IMR-90 (cell line): Measurements from ENCODE around the gene OTUD5. TPM values are rescaled to one million over a fixed set of nuclear protein-coding genes. Genes with fewer than 3 reads are reported as not detected.

Source experiments
- ATAC-seq: fragments of 200-7000 bp; cut with Tn5 transposase; 2 replicates; pipeline ENCODE4 v1.9.1; 2020; ENCODE audit warnings: low read depth, mild to moderate bottlenecking, moderate library complexity
- BruUV-seq: library from RNA; stranded (reverse); fragments of 400-500 nt; replicated peaks from 2 replicates; lab custom pipeline; 2021; lab: Mats Ljungman, UMichigan
- CTCF ChIA-PET: fragments of 300-600 bp; formaldehyde crosslinking; extraction: SDS; loops from one replicate; lab custom pipeline; 2021; ENCODE audit warnings: antibody characterized with exemption; lab: Yijun Ruan, JAX
- POLR2A ChIA-PET: fragments of 300-600 bp; sonication (Branson Sonifier 250); formaldehyde crosslinking; loops from one replicate; lab custom pipeline; 2022; ENCODE audit warnings: antibody characterized with exemption; ENCODE audit not compliant: unreplicated experiment; lab: Charles Lee
- DNase-seq: peaks from one replicate; pipeline ENCODE4 v3.0.0; 2013
- H2AFZ ChIP-seq: replicated peaks from 2 replicates; pipeline ENCODE3; 2013; ENCODE audit warnings: low read length, mild to moderate bottlenecking; ENCODE audit not compliant: poor library complexity
- H2AK5ac ChIP-seq: 2 replicates; pipeline ENCODE4 v1.6.1; 2013; ENCODE audit warnings: low read depth, low read length, inconsistent platforms
- H2AK9ac ChIP-seq: replicated peaks from 2 replicates; pipeline ENCODE3; 2013; ENCODE audit warnings: mild to moderate bottlenecking, low read depth, low read length, moderate library complexity; ENCODE audit not compliant: poor library complexity
- H2BK120ac ChIP-seq: 2 replicates; pipeline ENCODE4 v1.6.1; 2013; ENCODE audit warnings: low read depth, low read length, inconsistent platforms
- H2BK15ac ChIP-seq: 3 replicates; pipeline ENCODE4 v1.6.1; 2013; ENCODE audit warnings: low read depth, low read length, inconsistent platforms
- H2BK20ac ChIP-seq: 2 replicates; pipeline ENCODE4 v1.6.1; 2013; ENCODE audit warnings: low read depth, mild to moderate bottlenecking, inconsistent platforms, low read length, moderate library complexity
- H2BK5ac ChIP-seq: 2 replicates; pipeline ENCODE4 v1.6.1; 2013; ENCODE audit warnings: mild to moderate bottlenecking, low read depth, low read length, inconsistent platforms; ENCODE audit not compliant: poor library complexity, severe bottlenecking
- H3K14ac ChIP-seq: replicated peaks from 2 replicates; pipeline ENCODE4 v1.6.1; 2013; ENCODE audit warnings: low read depth, low read length, inconsistent platforms
- H3K18ac ChIP-seq: 2 replicates; pipeline ENCODE4 v1.6.1; 2013; ENCODE audit warnings: low read depth, low read length, control low read depth
- H3K23ac ChIP-seq: 2 replicates; pipeline ENCODE4 v1.6.1; 2013; ENCODE audit warnings: low read depth, low read length, inconsistent platforms
- H3K27ac ChIP-seq: 2 replicates; pipeline ENCODE4 v1.5.1; 2013; ENCODE audit warnings: mild to moderate bottlenecking, control low read depth, low read length; ENCODE audit not compliant: insufficient read depth
- H3K27me3 ChIP-seq: 2 replicates; pipeline ENCODE4 v1.6.1; 2013; ENCODE audit warnings: low read length; ENCODE audit not compliant: control insufficient read depth, insufficient read depth
- H3K36me3 ChIP-seq: 2 replicates; pipeline ENCODE4 v1.6.1; 2013; ENCODE audit warnings: low read length, mixed read lengths; ENCODE audit not compliant: control insufficient read depth, insufficient read depth
- H3K4ac ChIP-seq: 2 replicates; pipeline ENCODE4 v1.6.1; 2013; ENCODE audit warnings: low read depth, low read length, inconsistent platforms
- H3K4me1 ChIP-seq: 2 replicates; pipeline ENCODE4 v1.6.1; 2013; ENCODE audit warnings: low read length, mixed read lengths; ENCODE audit not compliant: control insufficient read depth, insufficient read depth
- H3K4me2 ChIP-seq: 2 replicates; pipeline ENCODE4 v1.6.1; 2013; ENCODE audit warnings: low read depth, mild to moderate bottlenecking, control low read depth, low read length, moderate library complexity
- H3K4me3 ChIP-seq: 2 replicates; pipeline ENCODE4 v1.5.1; 2013; ENCODE audit warnings: low read depth, mild to moderate bottlenecking, control low read depth, low read length, moderate library complexity; ENCODE audit not compliant: insufficient read depth
- H3K56ac ChIP-seq: 2 replicates; pipeline ENCODE4 v1.6.1; 2013; ENCODE audit warnings: low read length, inconsistent platforms; ENCODE audit not compliant: insufficient read depth; ENCODE audit errors: extremely low read depth
- H3K79me1 ChIP-seq, 2 experiments: 2 replicates each; pipeline ENCODE4 v1.6.1; 2013; ENCODE audit warnings: low read length in 2 of 2, inconsistent platforms in 1 of 2, low read depth in 1 of 2
- H3K9ac ChIP-seq: 2 replicates; pipeline ENCODE4 v1.6.1; 2013; ENCODE audit warnings: low read depth, low read length, control low read depth
- H3K9me1 ChIP-seq: 2 replicates; pipeline ENCODE4 v1.6.1; 2013; ENCODE audit warnings: low read length, inconsistent platforms; ENCODE audit not compliant: insufficient read depth
- H3K9me3 ChIP-seq: 2 replicates; pipeline ENCODE4 v1.6.1; 2013; ENCODE audit warnings: low read length; ENCODE audit not compliant: control insufficient read depth, insufficient read depth
- H4K20me1 ChIP-seq: 2 replicates; pipeline ENCODE4 v1.6.1; 2013; ENCODE audit warnings: low read length, inconsistent platforms; ENCODE audit not compliant: insufficient read depth
- H4K5ac ChIP-seq: 2 replicates; pipeline ENCODE4 v1.6.1; 2013; ENCODE audit warnings: mild to moderate bottlenecking, low read depth, low read length, control low read depth
- H4K8ac ChIP-seq, 2 experiments: 2 replicates each; pipeline ENCODE4 v1.6.1; 2013; ENCODE audit warnings: low read depth in 2 of 2, low read length in 2 of 2, control low read depth in 1 of 2, inconsistent platforms in 1 of 2
- H4K91ac ChIP-seq: 2 replicates; pipeline ENCODE4 v1.6.1; 2013; ENCODE audit warnings: low read depth, low read length, inconsistent platforms; ENCODE audit not compliant: insufficient read depth
- BHLHE40 ChIP-seq: fragments of 150-350 bp; IDR thresholded peaks from 2 replicates; pipeline ENCODE4 v1.6.1; 2016; ENCODE audit warnings: mild to moderate bottlenecking, low read depth, low read length
- CEBPB ChIP-seq: IDR thresholded peaks from 2 replicates; pipeline ENCODE4 v1.6.1; 2012; ENCODE audit warnings: low read depth, low read length, improper control_type of control experiment
- CHD1 ChIP-seq: IDR thresholded peaks from 2 replicates; pipeline ENCODE4 v1.6.1; 2012; ENCODE audit warnings: low read depth, low read length, improper control_type of control experiment
- CTCF ChIP-seq: conservative IDR thresholded peaks from 2 replicates; pipeline ENCODE4 v1.5.1; 2012; ENCODE audit warnings: mild to moderate bottlenecking, low read depth, low read length, improper control_type of control experiment
- ELK1 ChIP-seq: fragments of 150-350 bp; IDR thresholded peaks from 2 replicates; pipeline ENCODE4 v1.6.1; 2016; ENCODE audit warnings: low read depth, mild to moderate bottlenecking, low read length, moderate library complexity, borderline replicate concordance
- FOS ChIP-seq: fragments of 150-350 bp; IDR thresholded peaks from 2 replicates; pipeline ENCODE4 v1.6.1; 2016; ENCODE audit warnings: low read depth, low read length
- MAFK ChIP-seq: IDR thresholded peaks from 2 replicates; pipeline ENCODE4 v1.6.1; 2012; ENCODE audit warnings: low read depth, low read length, improper control_type of control experiment
- MAZ ChIP-seq: IDR thresholded peaks from 2 replicates; pipeline ENCODE4 v1.6.1; 2012; ENCODE audit warnings: low read depth, mild to moderate bottlenecking, low read length, improper control_type of control experiment, moderate library complexity, borderline replicate concordance
- MXI1 ChIP-seq: IDR thresholded peaks from 2 replicates; pipeline ENCODE4 v1.6.1; 2012; ENCODE audit warnings: low read depth, mild to moderate bottlenecking, low read length, moderate library complexity, borderline replicate concordance
- NFE2L2 ChIP-seq: fragments of 150-350 bp; IDR thresholded peaks from 2 replicates; pipeline ENCODE4 v1.6.1; 2016; ENCODE audit warnings: low read depth, mild to moderate bottlenecking, low read length
- POLR2A ChIP-seq: IDR thresholded peaks from 2 replicates; pipeline ENCODE4 v1.6.1; 2012; ENCODE audit warnings: mild to moderate bottlenecking, low read depth, low read length
- RAD21 ChIP-seq: IDR thresholded peaks from 2 replicates; pipeline ENCODE4 v1.6.1; 2012; ENCODE audit warnings: low read length, improper control_type of control experiment
- RCOR1 ChIP-seq: IDR thresholded peaks from 2 replicates; pipeline ENCODE4 v1.6.1; 2012; ENCODE audit warnings: mild to moderate bottlenecking, low read length, improper control_type of control experiment; ENCODE audit not compliant: insufficient replicate concordance
- RFX5 ChIP-seq: IDR thresholded peaks from 2 replicates; pipeline ENCODE4 v1.8.0; 2012; ENCODE audit warnings: low read depth, mild to moderate bottlenecking, low read length, moderate library complexity
- SMC3 ChIP-seq: fragments of 150-350 bp; IDR thresholded peaks from 2 replicates; pipeline ENCODE4 v1.6.1; 2016; ENCODE audit warnings: low read depth, mild to moderate bottlenecking, antibody characterized with exemption, low read length, moderate library complexity
- USF2 ChIP-seq: fragments of 150-350 bp; IDR thresholded peaks from 2 replicates; pipeline ENCODE4 v1.6.1; 2017; ENCODE audit warnings: mild to moderate bottlenecking, antibody characterized with exemption, low read length, low read depth
- dilution Hi-C: fragments of 300-500 bp; cut with HindIII; formaldehyde crosslinking; loops from one replicate; pipeline ENCODE4 v1.14.3; 2018; ENCODE audit warnings: low sequenced_read_pairs; ENCODE audit not compliant: unreplicated experiment
- in situ Hi-C: fragments of 300-500 bp; cut with MboI; formaldehyde crosslinking; loops from 3 replicates; pipeline ENCODE4 v1.14.3; 2019; ENCODE audit warnings: low sequenced_read_pairs, inconsistent platforms, mixed read lengths
- intact Hi-C: fragments of 100-400 bp; cut with micrococcal nuclease; formaldehyde crosslinking; loops from 2 replicates; pipeline ENCODE4 v1.10.0; 2022
- polyA plus RNA-seq, 3 experiments: library from polyadenylated mRNA; depleted of rRNA; stranded (reverse); fragments of >200 nt; gene quantifications; 2 replicates each; pipeline ENCODE4 v1.2.3, GENCODE V29; 2012; ENCODE audit warnings: low replicate concordance in 1 of 3
- total RNA-seq: library from RNA; depleted of rRNA; stranded (reverse); fragments of >200 nt; gene quantifications from 2 replicates; pipeline ENCODE4 v1.2.3, GENCODE V29; 2012

The OTUD5 gene
- total and polyA plus RNA-seq, 2 of the 4 experiments (the other 2 are of a cell fraction): 30.6 to 50.4 TPM

- intact Hi-C loops: no loop called here
- CTCF ChIA-PET: no interaction called here
- dilution Hi-C loops: no loop called here
- H3K9me1 ChIP-seq: no peaks in the 10 kb centered on the region
- no peak overlapping the region for H4K5ac ChIP-seq
- H2BK5ac ChIP-seq: no peak overlapping the region
- no peak overlapping the region for H2AFZ ChIP-seq
- H3K4me2 ChIP-seq: no peak overlapping the region
- no peak overlapping the region for H2BK15ac ChIP-seq
- peaks cover 0 to 6% of the 10 kb centered on the region in 2 experiments; a peak in 1 of 4 replicates for H3K79me1 ChIP-seq
- H3K27ac ChIP-seq: no peak overlapping the region
- POLR2A ChIA-PET: no interaction called here
- ATAC-seq: no peak
- H3K14ac ChIP-seq: no peak overlapping the region
- H3K4me1 ChIP-seq: no peaks in the 10 kb centered on the region
- H3K9me3 ChIP-seq: no peaks in the 10 kb centered on the region
- TF ChIP-seq RAD21: no peak
- TF ChIP-seq MXI1: no peak
- no peak for TF ChIP-seq MAFK
- no peak for TF ChIP-seq FOS
- no peak for TF ChIP-seq NFE2L2
- TF ChIP-seq BHLHE40: no peak
- no peak for TF ChIP-seq CHD1
- no peak for TF ChIP-seq SMC3
- TF ChIP-seq RCOR1: no peak
- no peak for TF ChIP-seq USF2
- no peak for TF ChIP-seq CEBPB
- TF ChIP-seq CTCF: no peak
- TF ChIP-seq POLR2A: no peak
- no peak for TF ChIP-seq ELK1
- no peak for TF ChIP-seq RFX5
- TF ChIP-seq MAZ: no peak
- H2BK120ac ChIP-seq: no peak overlapping the region
- no peak overlapping the region for H2BK20ac ChIP-seq
- peaks cover 21% of the 10 kb centered on the region; the same call in 1 of the 2 replicates for H3K36me3 ChIP-seq
- no peak overlapping the region for H4K8ac ChIP-seq
- no peak overlapping the region for H3K4ac ChIP-seq
- no peak overlapping the region for H2AK9ac ChIP-seq
- no peak overlapping the region for H3K4me3 ChIP-seq
- no peak overlapping the region for H3K18ac ChIP-seq
- H3K23ac ChIP-seq: no peak overlapping the region
- DNase-seq: no peak
- no TSS peak for BruUV-seq
- no peak overlapping the region for H3K56ac ChIP-seq
- H3K27me3 ChIP-seq: no peaks in the 10 kb centered on the region
- H4K20me1 ChIP-seq: no peaks in the 10 kb centered on the region
- H3K9ac ChIP-seq: no peak overlapping the region
- no peak overlapping the region for H2AK5ac ChIP-seq
- no peak overlapping the region for H4K91ac ChIP-seq
- in situ Hi-C loops: no loop called here
Measured at GRCh38 chrX:48992341-48992740, 34.9 kb upstream of the OTUD5 start.
